ENCODE measurements around the gene PRKN.
A peak's percentile ranks its signal among the peaks of the same experiment; 100 is the strongest.

PRKN gene

DNA sequence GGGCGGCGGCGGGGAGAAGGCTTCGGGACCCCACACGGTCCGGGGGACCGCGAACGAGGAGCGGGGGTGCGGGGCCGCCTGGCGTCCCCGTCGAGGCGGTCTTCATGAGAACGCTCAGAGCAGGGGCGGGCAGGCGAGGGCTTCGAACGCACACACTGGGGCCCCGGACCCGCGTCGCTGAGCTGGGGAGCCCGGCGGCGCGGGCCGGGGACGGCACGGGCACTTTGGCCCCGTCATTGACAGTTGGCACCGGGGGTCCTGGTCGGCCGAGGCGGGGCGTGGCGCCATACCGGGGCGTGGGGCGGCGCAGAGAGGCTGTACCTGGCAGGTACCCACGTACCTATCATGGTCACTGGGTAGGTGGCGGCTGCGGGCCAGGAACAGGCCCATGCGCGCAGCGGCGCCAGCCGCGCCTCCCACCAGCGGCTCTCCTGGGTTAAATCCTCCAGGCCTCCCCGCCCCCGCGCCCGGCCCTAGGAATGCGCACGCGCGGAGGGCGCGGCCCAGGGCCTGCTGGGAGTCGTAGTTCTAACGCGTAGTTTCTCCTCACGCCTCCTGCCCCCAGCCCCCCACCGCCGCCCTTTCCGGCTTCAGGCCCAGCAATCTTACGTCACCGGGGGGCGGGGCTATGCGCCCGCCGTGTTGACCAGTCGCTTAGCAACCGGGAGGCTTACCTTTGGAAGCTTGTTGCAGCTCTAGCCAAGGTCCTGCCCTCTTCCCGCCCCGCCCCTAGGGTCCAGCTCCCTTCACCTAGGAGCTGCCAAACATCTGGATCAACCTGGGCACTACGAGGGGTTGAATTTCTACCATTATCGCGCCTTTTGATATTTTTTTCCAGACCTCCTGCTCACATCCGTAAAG, at the start of gene PRKN, which contains the start of gene PACRG (continued):
- TF ChIP-seq, protein P1, sequence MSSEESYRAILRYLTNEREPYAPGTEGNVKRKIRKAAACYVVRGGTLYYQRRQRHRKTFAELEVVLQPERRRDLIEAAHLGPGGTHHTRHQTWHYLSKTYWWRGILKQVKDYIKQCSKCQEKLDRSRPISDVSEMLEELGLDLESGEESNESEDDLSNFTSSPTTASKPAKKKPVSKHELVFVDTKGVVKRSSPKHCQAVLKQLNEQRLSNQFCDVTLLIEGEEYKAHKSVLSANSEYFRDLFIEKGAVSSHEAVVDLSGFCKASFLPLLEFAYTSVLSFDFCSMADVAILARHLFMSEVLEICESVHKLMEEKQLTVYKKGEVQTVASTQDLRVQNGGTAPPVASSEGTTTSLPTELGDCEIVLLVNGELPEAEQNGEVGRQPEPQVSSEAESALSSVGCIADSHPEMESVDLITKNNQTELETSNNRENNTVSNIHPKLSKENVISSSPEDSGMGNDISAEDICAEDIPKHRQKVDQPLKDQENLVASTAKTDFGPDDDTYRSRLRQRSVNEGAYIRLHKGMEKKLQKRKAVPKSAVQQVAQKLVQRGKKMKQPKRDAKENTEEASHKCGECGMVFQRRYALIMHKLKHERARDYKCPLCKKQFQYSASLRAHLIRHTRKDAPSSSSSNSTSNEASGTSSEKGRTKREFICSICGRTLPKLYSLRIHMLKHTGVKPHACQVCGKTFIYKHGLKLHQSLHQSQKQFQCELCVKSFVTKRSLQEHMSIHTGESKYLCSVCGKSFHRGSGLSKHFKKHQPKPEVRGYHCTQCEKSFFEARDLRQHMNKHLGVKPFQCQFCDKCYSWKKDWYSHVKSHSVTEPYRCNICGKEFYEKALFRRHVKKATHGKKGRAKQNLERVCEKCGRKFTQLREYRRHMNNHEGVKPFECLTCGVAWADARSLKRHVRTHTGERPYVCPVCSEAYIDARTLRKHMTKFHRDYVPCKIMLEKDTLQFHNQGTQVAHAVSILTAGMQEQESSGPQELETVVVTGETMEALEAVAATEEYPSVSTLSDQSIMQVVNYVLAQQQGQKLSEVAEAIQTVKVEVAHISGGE (tag by site-specific recombination; conservative IDR thresholded peaks at IDR 0.05; ENCODE audit: low read depth), result no peak
- TF ChIP-seq ZSCAN23 (tag by site-specific recombination; IDR thresholded peaks at IDR 0.05) (no peak), ZNF830 (tag by site-specific recombination; IDR thresholded peaks at IDR 0.05; ENCODE audit: low read depth) (no peak), ZNF600 (tag by site-specific recombination; IDR thresholded peaks at IDR 0.05) (no peak), ZNF639 (tag by site-specific recombination; IDR thresholded peaks at IDR 0.05) (no peak), ZNF837 (tag by site-specific recombination; IDR thresholded peaks at IDR 0.05) (no peak), ZNF274 (IDR thresholded peaks at IDR 0.05; ENCODE audit: low read length) (no peak), ZNF274 (tag by site-specific recombination; IDR thresholded peaks at IDR 0.05; ENCODE audit: borderline replicate concordance) (no peak), ZXDB (tag by site-specific recombination; IDR thresholded peaks at IDR 0.05) (no peak; the same call in none of the 2 replicates), ZNF138 (tag by site-specific recombination; IDR thresholded peaks at IDR 0.05; ENCODE audit: borderline replicate concordance) (no peak), MYNN (tag by site-specific recombination; IDR thresholded peaks at IDR 0.05; ENCODE audit: borderline replicate concordance) (no peak), ZNF610 (tag by site-specific recombination; IDR thresholded peaks at IDR 0.05; ENCODE audit: borderline replicate concordance) (no peak), ZNF416 (tag by site-specific recombination; IDR thresholded peaks at IDR 0.05) (no peak), ZNF223 (tag by site-specific recombination; IDR thresholded peaks at IDR 0.05) (no peak), ZNF423 (tag by site-specific recombination; IDR thresholded peaks at IDR 0.05) (no peak), ZNF214 (tag by site-specific recombination; IDR thresholded peaks at IDR 0.05; ENCODE audit: borderline replicate concordance) (no peak), KLF10 (tag by site-specific recombination; IDR thresholded peaks at IDR 0.05) (peak; percentile 85)
- TF ChIP-seq, protein P2, sequence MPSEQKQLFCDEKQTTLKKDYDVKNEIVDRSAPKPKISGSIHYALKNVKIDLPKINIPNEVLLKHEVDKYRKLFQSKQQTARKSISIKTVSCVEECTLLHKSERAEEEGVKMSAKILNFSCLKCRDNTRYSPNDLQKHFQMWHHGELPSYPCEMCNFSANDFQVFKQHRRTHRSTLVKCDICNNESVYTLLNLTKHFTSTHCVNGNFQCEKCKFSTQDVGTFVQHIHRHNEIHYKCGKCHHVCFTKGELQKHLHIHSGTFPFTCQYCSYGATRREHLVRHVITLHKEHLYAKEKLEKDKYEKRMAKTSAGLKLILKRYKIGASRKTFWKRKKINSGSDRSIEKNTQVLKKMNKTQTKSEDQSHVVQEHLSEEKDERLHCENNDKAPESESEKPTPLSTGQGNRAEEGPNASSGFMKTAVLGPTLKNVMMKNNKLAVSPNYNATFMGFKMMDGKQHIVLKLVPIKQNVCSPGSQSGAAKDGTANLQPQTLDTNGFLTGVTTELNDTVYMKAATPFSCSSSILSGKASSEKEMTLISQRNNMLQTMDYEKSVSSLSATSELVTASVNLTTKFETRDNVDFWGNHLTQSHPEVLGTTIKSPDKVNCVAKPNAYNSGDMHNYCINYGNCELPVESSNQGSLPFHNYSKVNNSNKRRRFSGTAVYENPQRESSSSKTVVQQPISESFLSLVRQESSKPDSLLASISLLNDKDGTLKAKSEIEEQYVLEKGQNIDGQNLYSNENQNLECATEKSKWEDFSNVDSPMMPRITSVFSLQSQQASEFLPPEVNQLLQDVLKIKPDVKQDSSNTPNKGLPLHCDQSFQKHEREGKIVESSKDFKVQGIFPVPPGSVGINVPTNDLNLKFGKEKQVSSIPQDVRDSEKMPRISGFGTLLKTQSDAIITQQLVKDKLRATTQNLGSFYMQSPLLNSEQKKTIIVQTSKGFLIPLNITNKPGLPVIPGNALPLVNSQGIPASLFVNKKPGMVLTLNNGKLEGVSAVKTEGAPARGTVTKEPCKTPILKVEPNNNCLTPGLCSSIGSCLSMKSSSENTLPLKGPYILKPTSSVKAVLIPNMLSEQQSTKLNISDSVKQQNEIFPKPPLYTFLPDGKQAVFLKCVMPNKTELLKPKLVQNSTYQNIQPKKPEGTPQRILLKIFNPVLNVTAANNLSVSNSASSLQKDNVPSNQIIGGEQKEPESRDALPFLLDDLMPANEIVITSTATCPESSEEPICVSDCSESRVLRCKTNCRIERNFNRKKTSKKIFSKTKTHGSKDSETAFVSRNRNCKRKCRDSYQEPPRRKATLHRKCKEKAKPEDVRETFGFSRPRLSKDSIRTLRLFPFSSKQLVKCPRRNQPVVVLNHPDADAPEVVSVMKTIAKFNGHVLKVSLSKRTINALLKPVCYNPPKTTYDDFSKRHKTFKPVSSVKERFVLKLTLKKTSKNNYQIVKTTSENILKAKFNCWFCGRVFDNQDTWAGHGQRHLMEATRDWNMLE (tag by site-specific recombination; conservative IDR thresholded peaks at IDR 0.05; ENCODE audit: low read depth), result no peak
- TF ChIP-seq, protein P3, sequence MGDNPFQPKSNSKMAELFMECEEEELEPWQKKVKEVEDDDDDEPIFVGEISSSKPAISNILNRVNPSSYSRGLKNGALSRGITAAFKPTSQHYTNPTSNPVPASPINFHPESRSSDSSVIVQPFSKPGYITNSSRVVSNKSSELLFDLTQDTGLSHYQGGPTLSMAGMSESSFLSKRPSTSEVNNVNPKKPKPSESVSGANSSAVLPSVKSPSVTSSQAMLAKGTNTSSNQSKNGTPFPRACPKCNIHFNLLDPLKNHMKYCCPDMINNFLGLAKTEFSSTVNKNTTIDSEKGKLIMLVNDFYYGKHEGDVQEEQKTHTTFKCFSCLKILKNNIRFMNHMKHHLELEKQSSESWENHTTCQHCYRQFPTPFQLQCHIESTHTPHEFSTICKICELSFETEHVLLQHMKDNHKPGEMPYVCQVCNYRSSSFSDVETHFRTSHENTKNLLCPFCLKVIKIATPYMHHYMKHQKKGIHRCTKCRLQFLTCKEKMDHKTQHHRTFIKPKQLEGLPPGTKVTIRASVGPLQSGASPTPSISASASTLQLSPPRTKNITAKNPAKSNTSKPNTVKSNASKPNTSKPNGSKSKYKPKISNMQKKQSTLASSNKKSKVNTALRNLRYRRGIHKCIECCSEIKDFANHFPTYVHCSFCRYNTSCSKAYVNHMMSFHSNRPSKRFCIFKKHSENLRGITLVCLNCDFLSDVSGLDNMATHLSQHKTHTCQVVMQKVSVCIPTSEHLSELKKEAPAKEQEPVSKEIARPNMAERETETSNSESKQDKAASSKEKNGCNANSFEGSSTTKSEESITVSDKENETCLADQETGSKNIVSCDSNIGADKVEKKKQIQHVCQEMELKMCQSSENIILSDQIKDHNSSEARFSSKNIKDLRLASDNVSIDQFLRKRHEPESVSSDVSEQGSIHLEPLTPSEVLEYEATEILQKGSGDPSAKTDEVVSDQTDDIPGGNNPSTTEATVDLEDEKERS (tag by site-specific recombination; IDR thresholded peaks at IDR 0.05), result no peak
- TF ChIP-seq, protein P4, sequence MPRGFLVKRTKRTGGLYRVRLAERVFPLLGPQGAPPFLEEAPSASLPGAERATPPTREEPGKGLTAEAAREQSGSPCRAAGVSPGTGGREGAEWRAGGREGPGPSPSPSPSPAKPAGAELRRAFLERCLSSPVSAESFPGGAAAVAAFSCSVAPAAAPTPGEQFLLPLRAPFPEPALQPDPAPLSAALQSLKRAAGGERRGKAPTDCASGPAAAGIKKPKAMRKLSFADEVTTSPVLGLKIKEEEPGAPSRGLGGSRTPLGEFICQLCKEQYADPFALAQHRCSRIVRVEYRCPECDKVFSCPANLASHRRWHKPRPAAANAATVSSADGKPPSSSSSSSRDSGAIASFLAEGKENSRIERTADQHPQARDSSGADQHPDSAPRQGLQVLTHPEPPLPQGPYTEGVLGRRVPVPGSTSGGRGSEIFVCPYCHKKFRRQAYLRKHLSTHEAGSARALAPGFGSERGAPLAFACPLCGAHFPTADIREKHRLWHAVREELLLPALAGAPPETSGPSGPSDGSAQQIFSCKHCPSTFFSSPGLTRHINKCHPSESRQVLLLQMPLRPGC (tag by site-specific recombination; IDR thresholded peaks at IDR 0.05), result no peak
- TF ChIP-seq, protein P5, sequence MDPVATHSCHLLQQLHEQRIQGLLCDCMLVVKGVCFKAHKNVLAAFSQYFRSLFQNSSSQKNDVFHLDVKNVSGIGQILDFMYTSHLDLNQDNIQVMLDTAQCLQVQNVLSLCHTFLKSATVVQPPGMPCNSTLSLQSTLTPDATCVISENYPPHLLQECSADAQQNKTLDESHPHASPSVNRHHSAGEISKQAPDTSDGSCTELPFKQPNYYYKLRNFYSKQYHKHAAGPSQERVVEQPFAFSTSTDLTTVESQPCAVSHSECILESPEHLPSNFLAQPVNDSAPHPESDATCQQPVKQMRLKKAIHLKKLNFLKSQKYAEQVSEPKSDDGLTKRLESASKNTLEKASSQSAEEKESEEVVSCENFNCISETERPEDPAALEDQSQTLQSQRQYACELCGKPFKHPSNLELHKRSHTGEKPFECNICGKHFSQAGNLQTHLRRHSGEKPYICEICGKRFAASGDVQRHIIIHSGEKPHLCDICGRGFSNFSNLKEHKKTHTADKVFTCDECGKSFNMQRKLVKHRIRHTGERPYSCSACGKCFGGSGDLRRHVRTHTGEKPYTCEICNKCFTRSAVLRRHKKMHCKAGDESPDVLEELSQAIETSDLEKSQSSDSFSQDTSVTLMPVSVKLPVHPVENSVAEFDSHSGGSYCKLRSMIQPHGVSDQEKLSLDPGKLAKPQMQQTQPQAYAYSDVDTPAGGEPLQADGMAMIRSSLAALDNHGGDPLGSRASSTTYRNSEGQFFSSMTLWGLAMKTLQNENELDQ (tag by site-specific recombination; IDR thresholded peaks at IDR 0.05; ENCODE audit: low read depth), result no peak
